NCI-H526 treated with DMSO at 0.1 percent for 48 hours (cell line): Measurements from ENCODE around the gene CALN1.
"Not testable (repeated sequence)": the region's sequence is repeated elsewhere in the genome, so short reads cannot be mapped to it uniquely, and the experiment has no call there.

Experiments
- DNase-seq: peaks from one replicate; lab custom pipeline; 2025; lab: John Stamatoyannopoulos, UW

The CALN1 gene

DNA sequence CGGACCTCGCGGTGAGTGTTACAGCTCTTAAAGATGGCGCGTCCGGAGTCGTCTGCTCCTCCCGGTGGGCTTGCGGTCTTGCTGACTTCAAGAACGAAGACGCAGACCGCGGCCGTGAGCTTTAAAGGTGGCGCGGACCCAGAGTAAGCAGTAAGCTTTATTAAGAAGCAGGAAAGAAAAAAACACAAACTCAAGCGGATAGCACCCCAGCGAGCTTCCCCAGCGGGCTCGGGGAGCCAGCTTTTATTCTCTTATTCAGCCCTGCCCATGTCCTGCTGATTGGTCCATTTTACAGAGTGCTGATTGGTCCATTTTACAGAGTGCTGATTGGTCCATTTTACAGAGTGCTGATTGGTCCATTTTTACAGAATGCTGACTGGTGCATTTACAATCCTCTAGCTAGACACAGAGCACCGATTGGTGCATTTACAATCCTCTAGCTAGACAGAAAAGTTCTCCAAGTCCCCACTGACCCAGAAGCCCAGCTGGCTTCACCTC, at the start of gene CALN1:
CALN1 (minus strand) TSS at position 218 of the 498 bp plus-strand sequence.
- DNase-seq = not testable (repeated sequence)

DNA sequence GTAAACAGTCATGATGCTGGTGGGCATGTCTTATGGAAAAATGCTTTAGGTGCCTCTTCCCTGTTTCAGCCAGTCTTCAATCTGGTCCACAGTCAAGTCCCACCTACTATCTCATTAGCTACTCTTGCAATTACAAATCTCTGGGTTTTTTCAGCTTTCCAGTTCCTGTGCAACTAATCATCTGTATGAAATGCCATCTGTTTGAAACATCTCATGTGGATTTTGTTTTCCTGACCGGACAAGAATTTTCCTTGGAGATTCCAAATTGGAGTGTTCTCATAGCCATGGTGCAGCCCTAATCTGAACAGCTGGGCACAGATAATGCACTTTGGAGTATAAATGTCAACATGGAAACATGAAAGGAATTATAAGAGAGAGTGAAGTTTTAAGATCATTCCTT, 41.3 kb upstream of the CALN1 start:
- DNase-seq = no peak

DNA sequence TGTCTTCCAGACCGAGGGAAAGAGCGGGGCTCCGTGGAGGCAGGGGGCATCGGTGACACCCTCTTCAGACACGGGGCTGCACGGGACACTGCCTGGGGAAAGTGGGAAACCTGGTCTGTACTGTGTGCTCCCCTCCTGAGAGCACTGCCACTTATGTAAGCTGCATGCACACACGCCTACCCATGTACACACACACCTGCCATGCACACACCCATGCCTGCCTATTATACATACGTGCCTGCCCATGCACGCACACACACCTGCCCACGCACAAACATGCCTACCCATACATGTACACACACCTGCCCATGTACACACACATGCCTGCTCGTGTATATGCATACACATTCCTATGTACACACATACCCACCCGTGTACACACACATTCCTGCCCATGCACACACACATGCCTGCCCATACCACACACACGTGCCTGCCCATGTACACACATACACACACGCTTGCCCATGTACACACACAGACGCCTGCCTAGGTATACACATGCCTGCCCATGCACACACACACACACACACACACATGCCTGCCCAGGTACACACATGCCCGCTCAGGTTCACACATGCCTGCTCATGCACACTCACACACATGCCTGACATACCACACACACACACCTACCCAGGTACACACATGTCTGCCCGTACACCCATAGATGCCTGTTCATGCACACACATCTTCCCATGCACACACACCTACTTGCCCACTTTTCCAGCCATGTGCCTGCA, 35.5 kb upstream of the CALN1 start:
- DNase-seq = no peak

DNA sequence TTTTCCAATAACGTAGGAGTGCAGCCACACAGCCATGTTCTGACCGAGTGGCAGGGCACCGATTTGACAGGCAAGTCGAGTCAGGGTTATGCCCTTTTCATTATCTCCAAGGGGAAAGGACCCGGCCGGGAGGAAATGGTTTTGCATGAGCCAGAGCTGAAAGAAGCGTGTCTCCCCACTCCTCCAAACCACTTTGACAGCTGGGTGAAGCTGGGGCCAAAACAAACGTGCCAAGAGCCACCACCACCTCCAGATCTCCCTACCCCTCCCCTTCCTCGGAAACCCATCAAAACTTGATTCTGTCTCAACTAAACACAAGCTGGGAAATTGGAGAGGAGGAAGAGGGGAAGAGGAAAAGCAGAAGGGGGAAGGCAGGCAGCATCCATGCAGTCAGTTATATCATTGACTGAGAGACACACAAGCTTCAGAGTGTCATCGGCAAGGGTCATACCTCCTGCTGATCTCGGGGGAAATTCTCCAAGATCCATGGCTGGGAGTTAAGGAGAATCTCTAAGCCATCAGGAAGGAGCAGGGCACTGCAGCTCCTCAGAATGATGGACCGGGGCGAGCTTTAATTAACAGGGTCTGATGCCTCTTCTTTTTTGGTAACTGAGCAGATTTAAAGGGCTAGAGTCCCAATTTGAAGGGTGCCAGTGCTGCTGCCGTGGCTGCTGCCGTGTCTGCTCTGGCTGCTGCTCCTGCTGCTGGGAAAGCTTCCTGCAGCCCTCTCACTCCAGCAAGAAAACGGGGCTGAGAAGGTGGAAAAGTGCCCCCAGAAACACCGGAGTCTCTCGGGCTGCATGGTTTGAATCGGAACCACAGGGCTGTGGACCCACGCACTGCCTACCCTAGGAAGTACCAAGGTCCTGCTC, 34.7 kb upstream of the CALN1 start:
- no peak for DNase-seq

DNA sequence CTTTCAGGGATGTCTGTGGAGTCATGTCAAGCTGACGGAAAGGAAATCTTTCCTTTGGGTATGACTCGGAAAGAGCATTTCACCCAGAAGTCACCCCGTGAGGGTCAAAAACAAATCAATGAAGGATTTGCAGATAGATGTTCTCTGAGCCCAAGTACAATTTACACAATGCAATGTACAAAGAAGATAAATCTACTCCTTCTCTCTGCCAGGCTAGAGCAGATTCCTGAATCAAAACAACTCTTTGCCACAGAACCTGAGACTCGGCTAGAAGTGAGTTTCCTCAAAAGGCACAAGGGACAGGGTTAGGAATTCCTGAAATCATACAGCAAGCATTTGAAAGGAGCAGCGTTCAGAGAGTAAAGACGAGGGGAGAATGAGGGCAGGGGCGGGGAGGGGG, 34.0 kb upstream of the CALN1 start:
- no peak for DNase-seq

DNA sequence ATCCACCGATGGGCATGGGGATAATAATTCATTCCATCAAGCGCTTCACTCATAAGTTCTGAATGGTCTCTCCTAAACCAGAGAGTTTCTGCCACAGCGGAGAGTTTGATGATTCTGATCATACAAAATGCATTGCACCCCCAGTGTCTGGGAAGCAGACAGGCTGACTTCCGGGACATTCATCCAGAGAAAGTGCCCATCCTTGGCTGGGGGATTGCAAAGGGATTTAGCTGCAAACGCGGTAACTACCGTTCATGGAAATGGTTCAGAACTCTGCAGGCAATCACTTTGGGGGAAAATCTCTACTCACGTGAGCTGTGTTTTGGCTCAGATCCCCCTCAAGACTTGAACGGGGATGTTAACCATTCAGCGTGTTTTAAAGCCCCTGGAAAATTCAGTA, 33.4 kb upstream of the CALN1 start:
- DNase-seq = no peak

DNA sequence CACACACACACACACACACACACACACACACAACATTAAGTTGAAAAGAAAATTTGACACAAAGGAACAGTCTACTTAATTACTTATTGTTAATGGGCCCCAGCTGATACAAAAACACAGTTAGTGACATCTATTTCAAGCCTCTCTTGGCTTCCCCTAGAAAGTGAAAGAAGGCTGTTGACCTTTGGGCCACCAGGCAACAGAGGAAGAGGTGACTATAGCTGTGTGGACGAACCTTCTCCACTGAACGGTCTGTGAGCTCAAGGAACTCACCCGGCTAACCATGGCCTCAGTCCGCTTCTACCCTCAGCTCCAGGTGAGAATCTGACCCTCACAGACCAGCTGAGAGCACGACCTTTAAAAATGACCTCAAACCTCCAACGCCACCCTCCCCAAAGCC, 32.9 kb upstream of the CALN1 start:
- DNase-seq = no peak

DNA sequence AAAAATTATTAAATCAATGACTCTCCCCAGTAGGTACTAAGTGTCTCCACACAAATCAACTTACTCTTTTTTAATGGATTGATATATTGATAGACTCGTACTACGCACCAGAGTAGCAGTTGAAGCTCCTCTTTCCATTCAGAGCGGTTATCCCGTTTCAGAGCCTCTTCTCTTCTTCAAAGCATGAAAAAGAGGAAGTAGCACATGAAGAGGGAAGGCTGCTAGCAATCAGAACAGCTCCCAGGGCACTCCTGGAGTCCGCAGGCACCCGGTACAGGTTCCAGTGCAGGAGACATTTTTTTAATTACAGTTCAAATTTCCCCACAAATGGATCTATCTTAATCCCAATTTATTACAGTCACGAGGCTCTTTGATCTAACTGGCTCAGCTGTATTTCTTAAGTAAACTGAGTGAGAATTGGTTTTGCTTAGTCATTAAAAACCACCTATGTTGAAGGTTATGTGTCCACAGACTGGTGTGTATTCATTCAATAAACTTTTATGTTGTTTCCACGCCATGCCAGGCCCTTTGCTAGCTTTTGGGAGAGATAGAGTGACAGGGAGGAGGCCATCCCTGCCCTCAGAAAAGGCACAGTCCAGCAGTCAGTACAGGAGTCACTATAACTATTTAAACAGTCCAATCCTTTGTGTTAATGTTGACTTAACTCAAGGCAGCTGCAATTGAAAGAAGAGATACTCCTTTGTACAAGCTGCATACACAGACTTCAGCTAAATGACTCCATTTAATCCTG, 32.1 kb upstream of the CALN1 start:
- DNase-seq = no peak

DNA sequence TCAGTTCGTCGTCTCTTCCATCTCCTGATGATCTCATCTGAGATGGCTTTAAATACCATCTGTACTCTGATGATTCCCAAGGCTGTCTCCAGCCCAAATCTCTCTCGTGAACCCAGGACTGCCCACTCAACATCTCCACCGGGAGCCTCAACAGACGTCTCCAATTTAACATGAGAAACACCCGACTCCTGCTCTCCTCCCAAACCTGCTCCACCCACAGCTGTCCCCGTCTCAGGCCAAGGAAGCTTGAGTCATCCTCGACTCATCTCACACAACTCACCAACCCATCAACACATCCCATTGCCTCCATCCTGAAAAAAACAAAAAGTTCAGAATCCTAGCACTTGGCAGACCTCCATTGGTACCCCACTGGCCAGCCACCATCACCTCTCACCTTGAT, 29.7 kb upstream of the CALN1 start:
- DNase-seq = no peak

DNA sequence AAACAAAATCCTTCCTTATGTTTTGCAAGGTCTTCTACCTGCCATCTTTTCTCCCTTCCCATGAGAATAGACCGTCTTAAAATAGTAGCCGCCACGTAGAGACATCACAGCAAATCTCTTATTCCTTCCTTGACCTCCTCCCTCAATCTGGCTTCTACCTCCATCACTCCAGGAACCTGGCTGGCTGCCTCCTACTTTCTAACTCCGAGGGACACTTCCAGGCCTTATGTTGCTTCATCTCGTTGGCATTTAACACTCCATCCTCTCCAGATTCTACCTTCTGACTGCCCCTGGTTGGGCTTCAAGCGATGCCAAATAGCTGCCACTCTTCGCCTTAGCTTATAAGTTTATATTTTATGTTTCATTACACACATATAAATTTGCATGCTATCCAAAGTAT, 26.4 kb upstream of the CALN1 start:
- DNase-seq = no peak

DNA sequence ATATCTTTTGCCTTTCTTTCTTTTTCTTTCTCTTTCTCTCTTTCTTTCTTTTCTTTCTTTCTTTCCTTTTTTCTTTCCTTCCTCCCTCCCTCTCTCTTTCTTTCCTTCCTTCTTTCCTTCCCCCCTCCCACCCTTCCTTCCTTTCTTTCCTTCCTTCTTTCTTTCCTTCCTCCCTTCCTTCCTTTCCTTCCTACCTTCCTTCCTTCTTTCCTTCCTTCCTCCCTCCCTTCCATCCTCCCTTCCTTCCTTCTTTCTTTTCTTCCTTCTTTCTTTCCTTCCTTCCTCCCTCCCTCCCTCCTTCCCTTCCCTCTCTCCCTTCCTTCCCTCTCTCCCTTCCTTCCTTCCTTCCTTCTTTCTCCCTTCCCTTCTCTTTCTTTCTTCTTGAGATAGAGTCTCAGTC, 25.5 kb upstream of the CALN1 start:
- DNase-seq = no peak

DNA sequence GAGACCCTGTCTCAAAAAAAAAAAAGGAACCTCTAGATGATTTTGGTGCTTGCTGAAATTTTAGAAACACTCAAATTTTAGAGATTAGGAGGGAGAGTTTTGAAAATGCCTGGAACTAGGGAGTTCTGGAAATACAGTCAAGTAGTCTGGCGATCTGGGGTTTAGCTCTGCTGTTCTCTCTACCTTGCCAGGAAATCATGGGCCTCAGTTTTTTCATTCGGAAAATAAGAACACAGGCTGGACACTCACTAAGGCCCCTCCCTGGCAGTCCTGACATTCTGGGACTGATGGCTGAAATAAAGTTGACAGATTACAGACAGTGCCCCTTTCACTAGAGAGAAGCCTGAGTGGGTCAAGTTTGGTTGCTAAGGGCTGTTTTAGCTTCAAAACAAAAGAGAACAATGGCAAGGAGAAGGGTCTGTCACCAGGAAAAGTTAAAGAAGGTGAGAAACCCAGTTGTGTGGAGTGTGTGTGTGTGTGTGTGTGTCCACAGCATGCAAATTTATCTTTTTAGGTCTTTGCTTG, 25.0 kb upstream of the CALN1 start:
- no peak for DNase-seq

DNA sequence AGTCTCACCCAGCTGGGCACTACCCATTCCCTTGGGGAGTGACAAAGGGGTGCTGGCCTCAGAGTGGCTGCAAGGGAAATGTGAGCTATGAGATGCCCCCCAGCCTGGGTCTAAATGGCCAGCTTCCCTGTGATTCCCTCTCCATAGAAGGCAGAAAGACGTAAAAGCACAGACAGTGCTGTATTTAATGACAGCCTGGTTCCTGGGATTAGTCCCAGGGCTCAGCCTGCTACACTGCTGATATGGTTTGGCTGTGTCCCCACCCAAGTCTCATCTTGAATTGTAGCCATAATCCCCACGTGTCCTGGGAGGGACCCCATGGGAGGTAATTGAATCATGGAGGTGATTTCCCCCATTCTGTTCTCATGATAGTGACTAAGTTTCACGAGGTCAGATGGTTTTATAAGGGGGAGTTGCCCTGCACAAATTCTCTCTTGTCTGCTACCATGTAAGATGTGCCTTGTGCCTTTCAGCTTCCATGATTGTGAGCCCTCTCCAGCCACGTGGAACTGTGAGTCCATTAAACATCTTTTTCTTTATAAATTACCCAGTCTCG, 23.9 kb upstream of the CALN1 start:
- DNase-seq = no peak

DNA sequence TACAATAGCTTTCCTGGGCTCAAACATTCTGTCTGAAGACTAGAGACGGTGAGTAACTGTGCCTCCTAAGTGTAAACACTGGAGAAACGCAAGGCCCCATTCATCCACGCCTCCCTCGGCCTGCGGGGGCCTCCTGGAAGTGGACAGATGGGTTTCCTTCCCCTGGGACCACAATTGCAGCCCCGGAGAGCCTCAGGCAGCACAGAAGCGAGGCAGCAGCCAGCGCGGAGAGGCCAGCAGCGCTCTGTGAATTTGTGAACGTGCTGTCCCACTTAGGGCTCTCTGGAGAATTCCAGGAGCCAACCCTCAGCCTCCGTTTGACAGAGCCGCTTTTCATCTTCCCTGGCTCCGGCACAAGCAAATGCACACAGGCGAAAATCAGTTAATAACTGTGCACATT, 23.2 kb upstream of the CALN1 start:
- no peak for DNase-seq

DNA sequence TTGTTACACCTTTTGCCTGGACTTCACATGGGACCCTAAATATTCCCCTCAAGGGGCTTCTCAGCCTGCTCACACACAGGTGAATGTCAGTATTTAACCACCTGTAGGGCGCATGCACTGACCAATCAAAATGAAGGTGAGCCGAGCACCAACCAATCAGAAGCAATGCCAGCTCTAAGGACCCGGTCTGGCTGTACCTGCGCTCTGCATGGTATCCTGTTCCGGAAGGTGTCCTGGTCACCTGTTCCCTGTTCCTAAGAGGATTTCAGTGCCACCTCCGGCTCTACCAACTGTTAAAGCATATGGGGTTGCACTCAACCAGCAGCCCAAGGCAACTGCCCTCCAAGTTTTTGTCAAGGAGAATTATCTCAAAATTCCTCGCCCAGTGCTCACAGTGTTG, 18.4 kb upstream of the CALN1 start:
- no peak for DNase-seq

DNA sequence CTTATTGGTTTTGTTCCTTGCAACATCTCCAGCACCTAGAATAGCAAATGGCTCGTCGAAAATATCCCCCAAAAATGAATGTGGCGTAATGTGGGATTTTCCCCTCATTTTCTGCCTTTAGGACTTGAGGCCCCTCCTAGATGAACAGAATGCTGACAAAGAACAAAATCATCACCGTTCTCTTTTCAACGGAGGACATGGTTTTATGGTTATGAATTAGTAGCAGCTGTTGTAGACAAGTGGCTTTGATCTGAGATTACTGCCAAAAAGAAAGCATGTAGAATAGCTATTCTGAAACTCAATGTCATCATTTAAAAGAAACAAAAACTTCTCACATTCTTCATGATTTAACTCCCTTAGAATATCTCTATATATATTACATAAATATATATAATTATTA, 17.2 kb upstream of the CALN1 start:
- no peak for DNase-seq

DNA sequence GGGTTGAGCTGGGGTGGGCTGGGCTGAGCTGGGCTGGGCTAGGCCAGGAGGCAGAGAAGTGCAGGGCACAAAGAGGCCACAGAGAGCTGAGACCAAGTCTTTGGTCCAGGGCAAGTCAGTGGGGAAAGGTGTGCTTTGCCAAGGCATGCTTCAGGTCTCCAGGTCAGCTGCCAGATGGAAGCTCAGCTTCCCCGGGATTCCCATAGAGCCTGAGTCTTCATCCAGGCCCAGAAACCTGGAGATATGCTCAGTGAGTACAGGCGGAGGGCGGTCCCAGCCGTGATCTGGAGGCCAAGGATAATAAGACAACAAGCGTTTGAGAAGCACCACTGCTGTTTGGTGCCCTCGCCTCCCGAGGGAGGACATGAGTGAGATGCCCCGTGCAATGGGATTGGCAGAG, 4.7 kb upstream of the CALN1 start:
- no peak for DNase-seq

DNA sequence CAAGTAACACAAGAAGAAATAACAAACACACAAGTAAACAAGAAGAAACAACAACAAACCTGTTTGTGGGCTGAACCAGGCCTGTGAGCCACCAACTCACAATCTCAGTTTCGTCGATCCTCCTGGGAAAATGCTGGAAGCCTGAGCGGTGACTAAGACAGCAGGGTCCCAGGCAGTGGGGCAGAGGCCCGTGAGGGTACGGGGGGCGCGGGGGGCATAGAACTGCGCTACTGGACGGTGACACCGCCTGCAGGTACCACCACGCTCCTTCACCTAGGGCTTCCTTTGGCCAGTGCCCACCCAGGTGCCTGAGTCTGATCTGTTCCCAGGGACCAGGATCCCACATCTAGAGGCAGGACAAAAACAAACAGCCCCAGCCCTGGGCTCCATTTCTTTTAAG, 3.4 kb upstream of the CALN1 start:
- DNase-seq = no peak

DNA sequence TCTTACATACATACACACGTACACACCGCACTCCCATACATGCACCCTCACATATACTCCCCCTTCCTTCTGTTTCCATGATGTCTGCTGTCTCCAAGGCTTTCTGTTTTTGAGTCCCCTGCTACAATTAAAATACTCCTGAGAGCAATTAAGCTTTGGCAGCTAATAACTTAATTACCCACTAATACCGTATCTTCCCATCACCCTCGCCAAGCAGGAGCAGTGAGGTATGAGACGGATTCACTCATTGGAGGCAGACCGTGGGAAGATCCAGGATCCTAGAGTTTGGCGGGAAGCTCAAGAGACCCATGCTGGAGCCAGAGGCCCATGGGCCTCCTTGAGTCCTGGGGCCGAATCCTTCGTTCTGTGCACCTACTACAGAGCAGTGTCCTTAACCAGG, 1.7 kb upstream of the CALN1 start:
- no peak for DNase-seq

DNA sequence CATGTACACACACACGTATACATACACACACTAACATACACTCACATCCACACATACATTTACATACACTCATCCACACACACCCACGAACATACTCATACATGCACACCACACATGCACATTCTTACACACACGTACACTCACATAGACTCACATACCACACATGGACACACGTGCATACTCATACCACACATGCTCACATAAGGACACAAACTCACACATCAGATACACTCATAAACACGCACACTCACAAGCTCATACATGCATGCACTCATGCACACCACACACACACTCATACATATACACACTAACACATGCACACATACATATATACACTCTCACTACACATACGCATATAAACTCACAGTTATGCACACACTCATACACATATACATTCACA, 1.2 kb upstream of the CALN1 start:
- no peak for DNase-seq

DNA sequence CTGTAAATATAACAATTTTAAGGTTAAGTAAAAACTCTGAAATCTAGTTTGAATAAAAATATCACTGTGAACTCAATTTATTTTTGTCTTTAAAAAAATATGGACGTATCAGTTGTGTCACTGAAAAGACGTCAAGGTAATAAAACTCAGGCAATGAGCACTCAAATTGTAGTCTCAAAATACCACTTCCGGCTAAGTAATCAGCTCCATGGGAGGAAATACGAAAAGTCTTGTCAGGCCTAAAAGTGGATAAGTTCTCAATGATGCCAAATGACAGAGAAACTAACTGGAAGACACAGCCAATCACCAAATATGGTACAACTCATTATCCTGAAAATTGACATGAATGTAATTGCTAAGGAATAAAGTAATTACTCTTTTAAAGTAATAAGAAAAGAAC, 719 bp downstream of the CALN1 start:
- DNase-seq = no peak

DNA sequence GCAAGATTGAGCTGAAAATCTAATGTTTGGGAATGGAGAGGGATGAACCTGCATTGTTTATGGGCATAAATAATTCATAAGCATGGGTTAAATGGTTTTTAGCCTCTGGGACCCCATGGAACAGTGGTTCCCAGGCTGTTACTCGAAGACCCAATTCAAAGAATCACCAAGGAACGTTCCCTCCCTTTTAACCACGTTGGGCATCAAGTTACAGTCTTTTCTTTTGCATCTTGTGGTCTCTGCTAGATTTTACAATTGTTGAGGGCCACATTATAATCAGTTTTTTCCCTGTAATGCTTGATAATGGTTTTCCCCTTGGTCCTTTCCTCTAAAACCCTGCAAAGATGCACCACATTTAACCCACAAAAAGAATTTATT, 2.5 kb downstream of the CALN1 start:
- DNase-seq = no peak
